ENCODE data around the gene SH3RF3.

The SH3RF3 gene

GRCh38 chr2:109423556-109424359 lies 294.8 kb downstream of the SH3RF3 start:
- no peak for DNase-seq

GRCh38 chr2:109425411-109425810 lies 296.4 kb downstream of the SH3RF3 start:
- DNase-seq, result no peak

GRCh38 chr2:109427661-109428091 lies 298.7 kb downstream of the SH3RF3 start:
- DNase-seq, result no peak

- no peak for DNase-seq
Measured at GRCh38 chr2:109428281-109428680, 299.3 kb downstream of the SH3RF3 start.

GRCh38 chr2:109428841-109429566 lies 300.0 kb downstream of the SH3RF3 start:
- DNase-seq, result no peak

GRCh38 chr2:109429567-109430328 lies 300.7 kb downstream of the SH3RF3 start:
- no peak for DNase-seq

GRCh38 chr2:109430329-109430636 lies 301.3 kb downstream of the SH3RF3 start:
- no peak for DNase-seq

- DNase-seq, result no peak
Measured at GRCh38 chr2:109432421-109432820, 303.4 kb downstream of the SH3RF3 start.

GRCh38 chr2:109433486-109433885 lies 304.5 kb downstream of the SH3RF3 start:
- no peak for DNase-seq

GRCh38 chr2:109433926-109434325 lies 304.9 kb downstream of the SH3RF3 start:
- no peak for DNase-seq

- no peak for DNase-seq
Measured at GRCh38 chr2:109434351-109434750, 305.3 kb downstream of the SH3RF3 start.

GRCh38 chr2:109435066-109435690 lies 306.2 kb downstream of the SH3RF3 start:
- DNase-seq, result no peak

- no peak for DNase-seq
Measured at GRCh38 chr2:109435901-109436598, 307.0 kb downstream of the SH3RF3 start.

- no peak for DNase-seq
Measured at GRCh38 chr2:109436610-109437225, 307.7 kb downstream of the SH3RF3 start.

GRCh38 chr2:109437325-109438090 lies 308.5 kb downstream of the SH3RF3 start:
- DNase-seq, result no peak

GRCh38 chr2:109438146-109438545 lies 309.1 kb downstream of the SH3RF3 start:
- DNase-seq, result no peak

GRCh38 chr2:109438773-109439389 lies 309.9 kb downstream of the SH3RF3 start:
- DNase-seq, result no peak

GRCh38 chr2:109439390-109439786 lies 310.4 kb downstream of the SH3RF3 start:
- no peak for DNase-seq

GRCh38 chr2:109439986-109440385 lies 311.0 kb downstream of the SH3RF3 start:
- no peak for DNase-seq

- DNase-seq, result no peak
Measured at GRCh38 chr2:109440499-109441156, 311.6 kb downstream of the SH3RF3 start.

Data from hematopoietic multipotent progenitor cell treated with erythropoietin and hydrocortisone succinate and interleukin-3 and kit ligand, for 4 days (in vitro differentiated cells).